BJ (cell line): ENCODE data around the gene HEY2. TPM values are rescaled to one million over a fixed set of nuclear protein-coding genes. Genes with fewer than 3 reads are reported as not detected.

Experiments used
- CTCF ChIA-PET: fragments of 350-600 bp; formaldehyde crosslinking; extraction: SDS; loops from one replicate; lab custom pipeline; 2021; ENCODE audit warnings: antibody characterized with exemption, inconsistent platforms; lab: Yijun Ruan, JAX
- POLR2A ChIA-PET: fragments of 300-600 bp; sonication (Branson Sonifier 250); formaldehyde crosslinking; extraction: SDS; loops from one replicate; lab custom pipeline; 2021; ENCODE audit warnings: antibody characterized with exemption; lab: Charles Lee
- DNase-seq: peaks from one replicate; pipeline ENCODE4 v3.0.0-alpha.2; 2011; ENCODE audit warnings: low read depth
- H3K27me3 ChIP-seq: 2 replicates; pipeline ENCODE4 v1.6.0; 2011; ENCODE audit warnings: low read length; ENCODE audit not compliant: control insufficient read depth, insufficient read depth
- H3K36me3 ChIP-seq: 2 replicates; pipeline ENCODE4 v1.5.1; 2011; ENCODE audit warnings: low read length; ENCODE audit not compliant: control insufficient read depth, insufficient read depth
- H3K4me3 ChIP-seq: 2 replicates; pipeline ENCODE4 v1.5.1; 2011; ENCODE audit warnings: low read depth, mild to moderate bottlenecking, control low read depth, low read length
- CTCF ChIP-seq: IDR thresholded peaks from 2 replicates; pipeline ENCODE4 v1.5.1; 2011; ENCODE audit warnings: low read depth, mild to moderate bottlenecking, control low read depth, inconsistent platforms, low read length, moderate library complexity; ENCODE audit not compliant: insufficient read depth
- polyA plus RNA-seq: library from polyadenylated mRNA; depleted of rRNA; stranded (reverse); fragments of >200 nt; gene quantifications from 2 replicates; pipeline ENCODE4 v1.2.3, GENCODE V29; 2011

Gene HEY2
- polyA plus RNA-seq, 1 experiment = not detected

- ChIA-PET POLR2A (no interaction called here), CTCF (interaction anchor here (0.9 to 6.8 kb wide), 4 partner anchors 10 to 447 kb away, joined by 3 to 53 read pairs (median 4); no protein-coding TSS in a partner anchor)
- Histone ChIP-seq H3K36me3 (no peaks in the 10 kb centered on the region), H3K4me3 (no peak overlapping the region), H3K27me3 (peaks cover 8% of the 10 kb centered on the region)
- TF ChIP-seq CTCF = no peak
- no peak for DNase-seq
Observed at GRCh38 chr6:125759184-125759902, 9.9 kb downstream of the HEY2 start.

GRCh38 chr6:125759959-125760457 lies 10.6 kb downstream of the HEY2 start:
- H3K27me3 ChIP-seq = peaks cover 5% of the 10 kb centered on the region
- H3K36me3 ChIP-seq = no peaks in the 10 kb centered on the region
- no peak for TF ChIP-seq CTCF
- no peak overlapping the region for H3K4me3 ChIP-seq
- CTCF ChIA-PET = interaction anchor here (0.9 to 6.8 kb wide), 4 partner anchors 9 to 448 kb away, joined by 3 to 53 read pairs (median 4); no protein-coding TSS in a partner anchor
- POLR2A ChIA-PET = no interaction called here
- no peak for DNase-seq

GRCh38 chr6:125764121-125764671 lies 14.8 kb downstream of the HEY2 start:
- no peak for TF ChIP-seq CTCF
- CTCF ChIA-PET = interaction anchor here (1.0 to 6.9 kb wide), 2 partner anchors 43 to 452 kb away, joined by 3 to 74 read pairs; no protein-coding TSS in a partner anchor
- Histone ChIP-seq H3K4me3 (no peak overlapping the region), H3K36me3 (no peaks in the 10 kb centered on the region), H3K27me3 (peaks cover 6% of the 10 kb centered on the region)
- POLR2A ChIA-PET = no interaction called here
- DNase-seq = no peak

GRCh38 chr6:125765944-125766343 lies 16.5 kb downstream of the HEY2 start:
- H3K27me3 ChIP-seq = peaks cover 7% of the 10 kb centered on the region
- no peak for DNase-seq
- ChIA-PET POLR2A (no interaction called here), CTCF (interaction anchor here (0.7 to 6.9 kb wide), 3 partner anchors 8 to 454 kb away, joined by 3 to 74 read pairs (median 4); no protein-coding TSS in a partner anchor)
- no peak overlapping the region for H3K4me3 ChIP-seq
- no peak for TF ChIP-seq CTCF
- H3K36me3 ChIP-seq = no peaks in the 10 kb centered on the region

- CTCF ChIA-PET = interaction anchor here (1.0 to 6.9 kb wide), 2 partner anchors 8 to 455 kb away, joined by 4 to 74 read pairs; no protein-coding TSS in a partner anchor
- Histone ChIP-seq H3K27me3 (peaks cover 7% of the 10 kb centered on the region), H3K36me3 (no peaks in the 10 kb centered on the region), H3K4me3 (no peak overlapping the region)
- POLR2A ChIA-PET = no interaction called here
- no peak for DNase-seq
- TF ChIP-seq CTCF = no peak
Observed at GRCh38 chr6:125766641-125767040, 17.2 kb downstream of the HEY2 start.
